Breast epithelium (tissue), 3 donors: Measurements from ENCODE around the gene PDE1C.

Source experiments
- POLR2A ChIP-seq: fragments of 450-650 bp; IDR thresholded peaks from one replicate; pipeline ENCODE4 v1.6.1; 2016; ENCODE audit warnings: antibody characterized with exemption, mild to moderate bottlenecking, moderate library complexity
- POLR2AphosphoS5 ChIP-seq, 3 donors: sonication (generic); formaldehyde crosslinking; IDR thresholded peaks; one replicate each; pipeline ENCODE4 v1.6.1; 2017; ENCODE audit warnings: antibody characterized with exemption in 3 of 3
- TF ChIP-seq, protein P1 (sequence below), 3 donors: fragments of 450-650 bp; IDR thresholded peaks; one replicate each; pipeline ENCODE4 v1.5.1; 2016 to 2017; ENCODE audit warnings: antibody characterized with exemption in 3 of 3, mild to moderate bottlenecking in 3 of 3, moderate library complexity in 3 of 3

DNA sequence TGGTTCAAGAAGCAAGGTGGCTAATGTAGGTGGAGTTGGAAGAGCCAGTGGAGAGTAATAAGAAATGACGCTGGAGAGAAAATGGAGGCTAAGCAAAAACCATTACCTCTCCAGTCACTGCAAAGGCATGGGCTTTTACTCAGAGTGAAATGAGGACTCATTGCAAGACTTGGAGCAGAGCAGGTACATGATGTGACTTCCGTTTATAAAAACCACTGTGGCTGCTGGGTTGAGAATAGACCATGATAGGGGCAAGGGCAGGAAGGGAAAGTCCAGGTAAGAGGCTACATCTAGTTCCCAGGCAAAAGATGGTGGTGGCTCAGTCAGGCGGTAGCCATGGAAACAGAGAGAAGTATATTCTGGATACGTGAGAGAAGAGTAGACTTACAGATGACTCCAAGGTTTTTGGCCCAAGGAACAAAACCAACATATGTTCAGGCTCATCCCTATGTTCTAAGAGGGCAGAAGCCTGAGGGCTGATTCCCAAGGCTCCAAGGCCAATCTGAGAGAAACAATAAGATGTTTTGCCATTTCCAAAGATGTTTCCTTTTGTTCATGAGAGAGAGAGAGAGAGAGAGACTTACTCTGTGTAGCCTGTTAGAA is 21.5 kb upstream of the PDE1C start:
- TF ChIP-seq POLR2A (no peak), POLR2AphosphoS5 (IDR thresholded peaks at IDR 0.05) (no peak)
- TF ChIP-seq, protein P1, sequence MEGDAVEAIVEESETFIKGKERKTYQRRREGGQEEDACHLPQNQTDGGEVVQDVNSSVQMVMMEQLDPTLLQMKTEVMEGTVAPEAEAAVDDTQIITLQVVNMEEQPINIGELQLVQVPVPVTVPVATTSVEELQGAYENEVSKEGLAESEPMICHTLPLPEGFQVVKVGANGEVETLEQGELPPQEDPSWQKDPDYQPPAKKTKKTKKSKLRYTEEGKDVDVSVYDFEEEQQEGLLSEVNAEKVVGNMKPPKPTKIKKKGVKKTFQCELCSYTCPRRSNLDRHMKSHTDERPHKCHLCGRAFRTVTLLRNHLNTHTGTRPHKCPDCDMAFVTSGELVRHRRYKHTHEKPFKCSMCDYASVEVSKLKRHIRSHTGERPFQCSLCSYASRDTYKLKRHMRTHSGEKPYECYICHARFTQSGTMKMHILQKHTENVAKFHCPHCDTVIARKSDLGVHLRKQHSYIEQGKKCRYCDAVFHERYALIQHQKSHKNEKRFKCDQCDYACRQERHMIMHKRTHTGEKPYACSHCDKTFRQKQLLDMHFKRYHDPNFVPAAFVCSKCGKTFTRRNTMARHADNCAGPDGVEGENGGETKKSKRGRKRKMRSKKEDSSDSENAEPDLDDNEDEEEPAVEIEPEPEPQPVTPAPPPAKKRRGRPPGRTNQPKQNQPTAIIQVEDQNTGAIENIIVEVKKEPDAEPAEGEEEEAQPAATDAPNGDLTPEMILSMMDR (IDR thresholded peaks at IDR 0.05), result no peak
